GM10847 (cell line): Measurements from ENCODE around the gene SRF.
A peak's percentile ranks its signal among the peaks of the same experiment; 100 is the strongest.

Experiments used
- POLR2A ChIP-seq: IDR thresholded peaks from 2 replicates; pipeline ENCODE4 v1.6.1; 2011; ENCODE audit not compliant: insufficient read length; ENCODE audit errors: extremely low read depth

Gene SRF

GRCh38 chr6:43170931-43171706 is at the start of gene SRF:
SRF (plus strand) TSS chr6:43171269; CDS start chr6:43171657, 388 bp downstream.
- TF ChIP-seq POLR2A = peak; percentile 58

- TF ChIP-seq POLR2A = no peak
Observed at GRCh38 chr6:43122146-43122545, 48.9 kb upstream of the SRF start.

GRCh38 chr6:43123461-43124314 is 47.4 kb upstream of the SRF start:
- no peak for TF ChIP-seq POLR2A

GRCh38 chr6:43124481-43124880 is 46.6 kb upstream of the SRF start:
- no peak for TF ChIP-seq POLR2A

- TF ChIP-seq POLR2A = no peak
Observed at GRCh38 chr6:43125119-43125518, 46.0 kb upstream of the SRF start.

- no peak for TF ChIP-seq POLR2A
Observed at GRCh38 chr6:43125555-43125954, 45.5 kb upstream of the SRF start.

GRCh38 chr6:43127180-43127579 is 43.9 kb upstream of the SRF start:
- no peak for TF ChIP-seq POLR2A

GRCh38 chr6:43127877-43128276 is 43.2 kb upstream of the SRF start:
- no peak for TF ChIP-seq POLR2A

GRCh38 chr6:43128926-43129325 is 42.1 kb upstream of the SRF start:
- no peak for TF ChIP-seq POLR2A

- TF ChIP-seq POLR2A = no peak
Observed at GRCh38 chr6:43129434-43130194, 41.5 kb upstream of the SRF start.

- no peak for TF ChIP-seq POLR2A
Observed at GRCh38 chr6:43130429-43130828, 40.6 kb upstream of the SRF start.

GRCh38 chr6:43138267-43138666 is 32.8 kb upstream of the SRF start:
- TF ChIP-seq POLR2A = no peak

- TF ChIP-seq POLR2A = no peak
Observed at GRCh38 chr6:43141644-43142043, 29.4 kb upstream of the SRF start.

GRCh38 chr6:43142101-43142500 is 29.0 kb upstream of the SRF start:
- TF ChIP-seq POLR2A = no peak
